PC-3 (cell line): Measurements from ENCODE around the gene CDKN1A.

Source experiments
- EZH2 ChIP-seq: fragments of 300-600 bp; sonication (generic); IDR thresholded peaks from one replicate; pipeline ENCODE4 v1.6.1; 2017; ENCODE audit warnings: antibody characterized with exemption, mild to moderate bottlenecking, low read length; ENCODE audit not compliant: unreplicated experiment
- TF ChIP-seq, protein P1 (sequence below): fragments of 300-600 bp; sonication (generic); conservative IDR thresholded peaks from 2 replicates; pipeline ENCODE4 v1.5.1; 2017; ENCODE audit warnings: antibody characterized with exemption, low read depth, mild to moderate bottlenecking, low read length

DNA sequence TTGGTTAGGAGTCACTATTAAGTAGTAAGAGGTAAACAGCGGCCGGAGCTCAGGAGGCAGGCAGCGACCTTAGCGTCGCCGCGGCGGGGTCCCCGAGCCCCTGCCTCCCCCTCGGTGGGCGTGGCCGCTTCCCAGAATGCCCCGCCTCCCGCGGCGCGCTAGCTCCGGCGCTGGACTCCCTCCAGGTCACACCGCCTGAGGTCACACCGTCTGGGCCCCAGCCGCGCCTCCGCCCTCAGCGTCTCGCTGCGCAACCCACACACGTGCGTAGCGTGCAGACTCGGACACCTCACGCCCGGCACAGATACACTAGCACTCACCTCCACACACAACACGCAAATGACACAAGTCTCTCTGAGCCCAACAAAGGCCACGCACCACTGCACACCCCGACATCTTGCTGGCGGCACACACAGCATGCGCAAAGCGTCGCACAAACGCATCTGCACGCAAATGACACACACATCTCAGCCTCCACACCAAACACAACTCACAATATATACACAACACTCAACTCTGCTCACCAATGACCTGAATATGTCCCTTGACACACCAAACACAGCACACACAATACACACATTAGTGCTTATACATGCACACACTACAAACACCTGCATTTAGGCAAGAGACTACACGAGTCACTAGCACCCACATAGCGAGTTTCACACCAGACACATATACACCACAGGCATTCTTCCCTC lies 17.6 kb upstream of the CDKN1A start:
- TF ChIP-seq, protein P1, sequence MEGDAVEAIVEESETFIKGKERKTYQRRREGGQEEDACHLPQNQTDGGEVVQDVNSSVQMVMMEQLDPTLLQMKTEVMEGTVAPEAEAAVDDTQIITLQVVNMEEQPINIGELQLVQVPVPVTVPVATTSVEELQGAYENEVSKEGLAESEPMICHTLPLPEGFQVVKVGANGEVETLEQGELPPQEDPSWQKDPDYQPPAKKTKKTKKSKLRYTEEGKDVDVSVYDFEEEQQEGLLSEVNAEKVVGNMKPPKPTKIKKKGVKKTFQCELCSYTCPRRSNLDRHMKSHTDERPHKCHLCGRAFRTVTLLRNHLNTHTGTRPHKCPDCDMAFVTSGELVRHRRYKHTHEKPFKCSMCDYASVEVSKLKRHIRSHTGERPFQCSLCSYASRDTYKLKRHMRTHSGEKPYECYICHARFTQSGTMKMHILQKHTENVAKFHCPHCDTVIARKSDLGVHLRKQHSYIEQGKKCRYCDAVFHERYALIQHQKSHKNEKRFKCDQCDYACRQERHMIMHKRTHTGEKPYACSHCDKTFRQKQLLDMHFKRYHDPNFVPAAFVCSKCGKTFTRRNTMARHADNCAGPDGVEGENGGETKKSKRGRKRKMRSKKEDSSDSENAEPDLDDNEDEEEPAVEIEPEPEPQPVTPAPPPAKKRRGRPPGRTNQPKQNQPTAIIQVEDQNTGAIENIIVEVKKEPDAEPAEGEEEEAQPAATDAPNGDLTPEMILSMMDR = no peak
- no peak for TF ChIP-seq EZH2
